GM18951 (cell line): ENCODE data around the gene PACS1.

Source experiments
- POLR2A ChIP-seq: IDR thresholded peaks from 4 replicates; pipeline ENCODE4 v1.6.1; 2011; ENCODE audit warnings: mild to moderate bottlenecking; ENCODE audit not compliant: insufficient read length, insufficient read depth; ENCODE audit errors: extremely low read depth
- in situ Hi-C: fragments of 300-500 bp; cut with MboI; formaldehyde crosslinking; loops from one replicate; pipeline ENCODE4 v1.12.0; 2022; ENCODE audit warnings: low sequenced_read_pairs, mixed read lengths, inconsistent platforms; ENCODE audit not compliant: unreplicated experiment

The PACS1 gene

DNA sequence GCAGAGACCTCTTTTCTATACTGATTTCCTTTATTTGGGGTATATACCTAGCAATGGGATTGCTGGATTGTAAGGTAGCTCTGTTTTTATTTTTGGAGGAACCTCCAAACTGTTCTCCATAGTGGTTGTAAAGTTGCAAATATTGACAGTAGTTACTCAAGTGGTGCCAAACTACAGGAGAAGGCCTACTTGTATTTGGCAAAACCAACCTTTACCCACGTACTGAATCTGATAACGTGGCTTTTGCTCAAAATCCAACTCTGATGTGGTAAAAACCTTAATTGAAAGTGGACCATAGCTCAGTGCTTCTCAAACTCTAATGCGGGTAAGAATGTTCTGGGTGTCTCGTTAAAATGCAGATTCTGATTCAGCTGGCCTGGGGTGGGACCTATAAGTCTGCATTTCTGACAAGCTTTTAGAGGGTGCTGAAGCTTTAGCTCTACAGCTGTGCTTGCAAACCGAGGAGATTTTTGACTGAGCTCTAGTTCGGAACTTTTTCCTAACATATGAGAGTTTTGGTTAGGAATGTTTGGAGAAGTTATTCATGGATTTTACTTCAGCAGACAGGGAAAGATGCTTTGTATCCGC lies 69.8 kb downstream of the PACS1 start:
- in situ Hi-C loops = no loop called here
- no peak for TF ChIP-seq POLR2A

DNA sequence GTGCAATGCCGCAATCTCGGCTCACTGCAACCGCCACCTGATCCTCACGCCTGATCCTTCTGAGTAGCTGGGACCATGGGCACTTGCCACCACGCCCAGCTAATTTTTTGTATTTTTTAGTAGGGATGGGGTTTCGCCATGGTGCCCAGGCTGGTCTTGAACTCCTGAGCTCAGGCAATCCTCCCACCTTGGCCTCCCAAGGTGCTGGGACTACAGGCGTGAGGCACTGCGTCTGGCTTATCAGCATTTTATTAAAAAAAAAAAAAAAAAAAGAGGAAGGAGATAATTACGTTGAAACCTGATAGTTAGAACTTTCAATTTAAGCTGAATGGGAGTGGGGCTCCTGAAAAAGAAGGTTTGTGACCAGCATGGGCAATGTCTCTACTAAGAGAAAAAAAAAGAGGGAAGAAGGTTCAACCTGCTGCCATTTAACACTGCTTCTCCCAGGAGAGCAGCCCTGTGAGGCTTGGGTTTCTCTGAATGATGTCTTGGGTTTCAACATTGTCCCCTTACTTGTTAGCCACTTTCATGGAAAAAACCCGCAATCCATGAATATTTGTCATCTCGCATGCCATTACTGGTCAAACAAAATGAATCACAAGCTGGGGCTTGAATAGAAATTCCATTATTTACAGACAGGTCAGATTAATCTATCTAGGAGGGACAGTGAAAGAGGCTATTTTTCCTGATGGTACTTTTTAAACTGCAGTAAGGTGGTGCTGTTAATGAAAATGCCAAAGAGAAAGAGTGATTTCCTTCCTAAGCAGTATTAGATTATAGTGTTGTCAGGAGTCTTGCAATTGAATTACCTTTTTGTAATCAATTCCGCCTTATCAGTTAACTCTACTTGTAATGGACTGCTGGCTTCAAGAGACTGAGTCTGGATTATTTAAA lies 72.5 kb downstream of the PACS1 start:
- in situ Hi-C loops = no loop called here

DNA sequence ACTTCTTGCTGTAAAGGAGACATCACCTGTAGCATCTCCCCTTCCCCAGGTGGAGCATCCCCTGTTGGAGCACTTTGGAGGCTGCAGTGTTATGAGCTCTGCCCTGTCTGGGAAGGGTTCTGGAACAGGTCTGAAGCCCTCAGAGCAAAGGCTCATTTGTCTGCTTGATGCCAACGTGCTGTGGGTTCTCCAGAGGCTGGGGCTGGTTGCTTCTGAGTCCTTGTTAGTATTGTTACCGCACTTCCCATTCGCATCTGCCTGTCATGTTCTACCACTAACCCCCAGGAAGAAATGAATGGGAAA lies 73.1 kb downstream of the PACS1 start:
- in situ Hi-C loops = no loop called here
- TF ChIP-seq POLR2A = no peak

More for the DNA sequence above, 72.5 kb downstream of the PACS1 start:
- TF ChIP-seq POLR2A = no peak

DNA sequence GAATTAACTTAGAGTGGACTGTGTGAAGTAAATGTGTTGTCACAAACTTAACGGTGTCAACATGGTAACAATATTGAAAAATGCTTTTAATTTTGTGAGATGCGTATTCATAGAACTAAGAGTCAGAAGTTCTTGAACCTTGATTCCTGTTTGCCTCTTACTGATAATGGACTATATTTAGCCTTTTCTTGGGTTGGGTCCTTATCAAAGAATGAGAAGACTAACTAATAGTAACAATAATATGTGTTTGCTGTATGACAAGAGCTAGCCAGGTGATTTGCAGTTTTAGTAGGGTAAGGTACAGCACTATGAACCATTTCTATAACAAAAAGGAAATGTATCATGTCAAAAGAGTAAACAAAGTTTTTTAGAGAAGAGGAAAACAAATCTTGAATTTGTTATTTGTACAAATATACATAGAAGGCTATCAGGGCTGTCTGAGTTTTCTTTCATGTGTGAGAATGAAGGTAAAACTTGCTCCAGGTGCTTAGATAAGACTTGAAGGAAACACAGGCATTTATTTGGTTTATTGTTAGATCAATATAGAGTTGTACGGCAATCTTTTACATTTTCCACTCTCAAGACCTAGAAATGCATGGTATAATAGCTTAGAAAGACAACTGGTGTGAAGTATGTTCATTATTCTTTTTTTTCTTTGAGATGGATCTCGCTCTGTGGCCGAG lies 74.1 kb downstream of the PACS1 start:
- TF ChIP-seq POLR2A = no peak
- in situ Hi-C loops = no loop called here

DNA sequence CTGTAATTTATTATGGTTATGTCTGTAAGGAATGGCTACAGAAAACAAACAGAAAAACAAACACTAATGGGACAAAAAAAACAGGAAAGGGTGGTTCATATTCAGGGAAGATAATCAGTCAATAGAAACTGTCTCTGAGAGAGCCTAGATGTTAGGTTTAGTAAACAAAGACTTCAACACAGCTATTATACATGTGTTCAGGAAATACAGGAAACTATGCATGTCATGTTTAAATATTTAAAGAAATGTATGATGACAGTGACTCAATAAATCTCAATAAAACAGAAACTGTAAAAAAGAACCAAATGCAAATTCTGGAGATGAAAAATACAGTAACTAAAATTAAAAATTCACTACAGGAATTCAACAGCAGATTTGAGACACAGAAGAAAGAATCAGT lies 76.0 kb downstream of the PACS1 start:
- no peak for TF ChIP-seq POLR2A
- in situ Hi-C loops = no loop called here

DNA sequence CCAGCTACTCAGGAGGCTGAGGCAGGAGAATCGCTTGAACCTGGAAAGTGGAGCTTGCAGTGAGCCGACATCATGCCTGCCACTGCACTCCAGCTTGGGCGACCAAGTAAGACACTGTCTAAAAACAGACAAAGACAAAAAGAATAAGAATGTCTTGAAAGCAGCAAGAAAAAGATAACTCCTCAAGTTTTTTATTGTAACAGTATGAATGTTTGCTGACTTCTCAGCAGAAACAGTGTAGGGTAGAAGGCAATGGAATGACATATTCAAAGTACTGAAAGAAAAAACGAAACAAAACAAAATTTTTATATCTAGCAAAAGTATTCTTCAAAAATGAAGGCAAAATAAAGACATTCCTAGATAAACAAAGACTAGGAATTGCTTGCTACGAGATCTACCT lies 76.9 kb downstream of the PACS1 start:
- in situ Hi-C loops = no loop called here
- no peak for TF ChIP-seq POLR2A

DNA sequence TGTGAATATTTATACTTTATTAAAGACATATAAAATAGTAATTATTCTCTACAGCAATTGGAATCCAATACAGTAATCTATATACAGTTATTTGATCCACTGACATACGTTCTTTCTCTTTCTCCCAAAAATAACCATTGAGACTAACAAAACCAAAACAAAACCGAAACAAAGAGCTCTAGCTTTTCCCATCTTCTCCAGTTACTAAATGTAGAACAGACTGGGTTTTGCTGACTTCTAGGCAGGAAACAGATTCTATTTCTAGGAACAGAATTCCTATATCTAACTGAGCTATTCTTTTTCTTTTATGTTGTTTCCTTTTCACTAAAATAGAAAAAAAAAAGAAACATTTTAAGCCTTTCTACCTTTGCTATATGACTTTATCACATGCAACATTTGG lies 80.1 kb downstream of the PACS1 start:
- no peak for TF ChIP-seq POLR2A
- in situ Hi-C loops = no loop called here

DNA sequence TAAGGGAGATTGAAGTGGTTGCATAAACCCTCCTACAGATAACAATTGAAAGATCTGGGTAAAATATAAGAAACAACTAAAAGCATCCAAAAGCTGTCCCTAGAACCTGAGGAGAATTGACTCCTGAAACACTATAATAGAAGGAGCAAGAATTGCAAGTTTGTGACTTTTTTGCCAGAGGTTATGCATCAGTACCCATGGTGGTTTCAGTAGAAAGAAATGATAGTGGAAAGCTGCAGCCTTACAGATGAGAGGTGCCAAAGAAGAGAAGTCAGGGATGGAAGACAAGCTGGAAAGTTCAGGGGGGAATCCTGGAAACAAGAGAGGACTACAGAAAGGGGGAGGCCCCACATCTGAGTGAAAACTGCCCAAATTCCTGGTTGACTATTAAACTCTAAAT lies 80.7 kb downstream of the PACS1 start:
- no peak for TF ChIP-seq POLR2A
- in situ Hi-C loops = no loop called here

DNA sequence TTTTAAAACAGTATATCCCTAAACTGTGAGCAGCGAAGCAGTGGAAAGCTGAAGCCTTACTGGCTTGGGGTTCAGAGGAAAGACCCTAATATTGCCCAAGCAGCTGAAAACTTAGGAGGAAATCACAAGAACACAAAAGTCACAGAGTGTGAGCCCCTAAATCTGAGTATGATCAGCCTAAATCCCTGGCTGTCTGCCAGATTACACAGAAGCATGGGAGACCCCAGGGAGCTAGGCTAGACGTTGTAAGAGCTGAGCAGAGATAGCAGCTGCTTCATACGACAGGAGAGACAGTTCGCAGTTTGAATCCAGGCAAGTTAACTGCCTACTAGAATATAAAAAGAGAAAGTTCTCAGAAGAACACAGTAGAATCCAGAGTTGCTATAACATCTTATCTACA lies 81.2 kb downstream of the PACS1 start:
- in situ Hi-C loops = no loop called here
- TF ChIP-seq POLR2A = no peak

DNA sequence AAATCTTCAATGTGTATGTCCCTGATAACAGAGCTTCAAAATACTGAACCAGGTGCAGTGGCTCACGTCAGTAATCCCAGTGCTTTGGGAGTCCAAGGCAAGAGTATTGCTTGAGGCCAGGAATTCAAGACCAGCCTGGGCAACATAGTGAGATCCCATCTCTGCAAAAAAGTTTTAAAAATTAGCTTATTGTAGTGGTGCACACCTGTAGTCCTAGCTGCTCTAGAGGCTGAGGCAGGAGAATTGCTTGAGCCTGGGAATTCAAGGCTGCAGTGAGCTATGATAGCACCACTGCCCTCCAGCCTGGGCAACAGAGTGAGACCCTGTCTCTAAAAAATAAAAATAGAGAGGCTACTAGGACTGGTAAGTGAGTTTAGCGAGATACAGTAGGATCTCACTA lies 84.0 kb downstream of the PACS1 start:
- TF ChIP-seq POLR2A = no peak
- in situ Hi-C loops = no loop called here

DNA sequence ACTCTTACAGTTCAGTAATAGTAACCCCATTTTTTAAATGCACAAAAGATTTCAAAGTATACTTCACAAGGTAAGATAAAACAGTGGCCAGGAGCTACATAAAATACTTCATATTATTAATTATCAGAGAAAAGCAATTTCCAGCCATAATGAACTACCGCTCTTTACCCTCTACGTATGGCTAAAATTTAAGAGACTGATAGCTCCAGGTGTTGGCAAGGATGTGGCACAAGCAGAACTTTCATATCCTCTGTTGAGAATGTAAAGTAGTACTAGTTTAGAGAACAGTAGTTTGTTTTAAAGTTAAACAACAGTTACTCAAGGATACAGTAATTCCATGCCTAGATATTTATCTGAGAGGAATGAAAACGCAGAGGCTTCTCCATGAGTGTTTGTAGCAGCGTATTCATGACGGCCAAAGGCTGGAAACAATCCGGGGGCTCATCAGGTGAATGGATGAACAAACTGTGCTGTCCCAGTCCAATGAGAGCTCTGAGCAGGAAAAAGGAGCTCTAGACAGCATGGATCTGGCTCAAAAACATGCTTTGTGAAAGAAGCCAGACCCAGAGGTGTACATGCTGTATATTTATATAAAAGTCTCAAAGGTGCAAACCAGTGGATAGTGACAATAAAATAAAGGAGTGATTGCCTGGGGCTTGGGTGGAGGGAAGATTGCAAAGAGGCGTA lies 85.5 kb downstream of the PACS1 start:
- in situ Hi-C loops = no loop called here
- no peak for TF ChIP-seq POLR2A

DNA sequence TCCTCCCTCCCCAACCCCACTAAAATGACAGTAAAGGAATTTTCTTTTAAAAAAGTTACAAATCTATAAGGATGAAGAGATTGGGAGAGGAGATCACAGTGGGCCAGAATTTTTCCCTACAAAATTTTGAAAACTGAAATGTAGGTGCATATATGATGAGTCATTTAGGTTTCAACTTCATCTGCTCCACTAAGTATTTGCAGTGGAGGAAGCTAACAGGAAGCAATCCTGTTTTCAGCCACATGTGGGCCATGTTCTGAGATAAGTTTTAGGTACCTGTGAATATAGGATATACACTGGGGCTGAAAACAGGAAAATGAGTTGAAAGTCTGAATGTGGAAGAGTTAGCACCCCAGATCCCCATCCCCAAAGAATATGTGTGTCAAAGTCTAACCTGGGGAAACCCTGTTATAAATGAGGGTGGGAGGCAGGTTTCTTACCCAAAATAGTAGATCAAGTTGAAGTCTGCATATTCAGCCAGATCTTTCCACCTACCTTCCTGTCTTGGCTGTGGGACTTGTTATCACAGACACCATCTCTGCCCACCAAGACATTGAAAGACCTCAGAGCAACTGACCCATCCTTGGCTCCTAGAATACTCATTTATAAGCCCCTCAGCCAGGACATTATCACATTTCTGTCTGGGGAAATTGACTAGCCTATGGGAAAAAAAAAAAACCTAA lies 87.3 kb downstream of the PACS1 start:
- in situ Hi-C loops = no loop called here
- no peak for TF ChIP-seq POLR2A

DNA sequence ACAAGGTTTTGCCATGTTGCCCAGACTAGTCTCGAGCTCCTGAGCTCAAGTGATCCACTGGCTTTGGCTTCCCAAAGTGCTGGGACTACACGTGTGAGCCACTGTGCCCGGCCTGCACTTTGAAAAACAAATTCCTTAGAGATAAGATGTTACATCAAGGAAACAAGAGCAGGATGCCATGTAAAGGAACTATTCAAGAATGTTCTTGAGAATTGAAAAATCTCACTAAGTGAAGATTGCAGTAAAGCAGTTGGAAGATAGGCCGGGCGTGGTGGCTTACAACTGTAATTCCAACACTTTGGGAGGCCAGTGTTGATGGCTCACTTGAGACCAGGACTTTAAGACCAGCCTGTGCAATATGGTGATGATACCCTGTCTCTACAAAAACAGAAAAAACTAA lies 88.1 kb downstream of the PACS1 start:
- no peak for TF ChIP-seq POLR2A
- in situ Hi-C loops = no loop called here
